IMR-90 (cell line): Measurements from ENCODE around the gene ERGIC1. TPM values are rescaled to one million over a fixed set of nuclear protein-coding genes. Genes with fewer than 3 reads are reported as not detected.

Experiments
- ATAC-seq: fragments of 200-7000 bp; cut with Tn5 transposase; 2 replicates; pipeline ENCODE4 v1.9.1; 2020; ENCODE audit warnings: low read depth, mild to moderate bottlenecking, moderate library complexity
- BruUV-seq: library from RNA; stranded (reverse); fragments of 400-500 nt; replicated peaks from 2 replicates; lab custom pipeline; 2021; lab: Mats Ljungman, UMichigan
- CTCF ChIA-PET: fragments of 300-600 bp; formaldehyde crosslinking; extraction: SDS; loops from one replicate; lab custom pipeline; 2021; ENCODE audit warnings: antibody characterized with exemption; lab: Yijun Ruan, JAX
- POLR2A ChIA-PET: fragments of 300-600 bp; sonication (Branson Sonifier 250); formaldehyde crosslinking; loops from one replicate; lab custom pipeline; 2022; ENCODE audit warnings: antibody characterized with exemption; ENCODE audit not compliant: unreplicated experiment; lab: Charles Lee
- DNase-seq: peaks from one replicate; pipeline ENCODE4 v3.0.0; 2013
- H2AFZ ChIP-seq: replicated peaks from 2 replicates; pipeline ENCODE3; 2013; ENCODE audit warnings: low read length, mild to moderate bottlenecking; ENCODE audit not compliant: poor library complexity
- H2AK5ac ChIP-seq: 2 replicates; pipeline ENCODE4 v1.6.1; 2013; ENCODE audit warnings: low read depth, low read length, inconsistent platforms
- H2AK9ac ChIP-seq: replicated peaks from 2 replicates; pipeline ENCODE3; 2013; ENCODE audit warnings: mild to moderate bottlenecking, low read depth, low read length, moderate library complexity; ENCODE audit not compliant: poor library complexity
- H2BK120ac ChIP-seq: 2 replicates; pipeline ENCODE4 v1.6.1; 2013; ENCODE audit warnings: low read depth, low read length, inconsistent platforms
- H2BK15ac ChIP-seq: 3 replicates; pipeline ENCODE4 v1.6.1; 2013; ENCODE audit warnings: low read depth, low read length, inconsistent platforms
- H2BK20ac ChIP-seq: 2 replicates; pipeline ENCODE4 v1.6.1; 2013; ENCODE audit warnings: low read depth, mild to moderate bottlenecking, inconsistent platforms, low read length, moderate library complexity
- H2BK5ac ChIP-seq: 2 replicates; pipeline ENCODE4 v1.6.1; 2013; ENCODE audit warnings: mild to moderate bottlenecking, low read depth, low read length, inconsistent platforms; ENCODE audit not compliant: poor library complexity, severe bottlenecking
- H3K14ac ChIP-seq: replicated peaks from 2 replicates; pipeline ENCODE4 v1.6.1; 2013; ENCODE audit warnings: low read depth, low read length, inconsistent platforms
- H3K18ac ChIP-seq: 2 replicates; pipeline ENCODE4 v1.6.1; 2013; ENCODE audit warnings: low read depth, low read length, control low read depth
- H3K23ac ChIP-seq: 2 replicates; pipeline ENCODE4 v1.6.1; 2013; ENCODE audit warnings: low read depth, low read length, inconsistent platforms
- H3K27ac ChIP-seq: 2 replicates; pipeline ENCODE4 v1.5.1; 2013; ENCODE audit warnings: mild to moderate bottlenecking, control low read depth, low read length; ENCODE audit not compliant: insufficient read depth
- H3K27me3 ChIP-seq: 2 replicates; pipeline ENCODE4 v1.6.1; 2013; ENCODE audit warnings: low read length; ENCODE audit not compliant: control insufficient read depth, insufficient read depth
- H3K36me3 ChIP-seq: 2 replicates; pipeline ENCODE4 v1.6.1; 2013; ENCODE audit warnings: low read length, mixed read lengths; ENCODE audit not compliant: control insufficient read depth, insufficient read depth
- H3K4ac ChIP-seq: 2 replicates; pipeline ENCODE4 v1.6.1; 2013; ENCODE audit warnings: low read depth, low read length, inconsistent platforms
- H3K4me1 ChIP-seq: 2 replicates; pipeline ENCODE4 v1.6.1; 2013; ENCODE audit warnings: low read length, mixed read lengths; ENCODE audit not compliant: control insufficient read depth, insufficient read depth
- H3K4me2 ChIP-seq: 2 replicates; pipeline ENCODE4 v1.6.1; 2013; ENCODE audit warnings: low read depth, mild to moderate bottlenecking, control low read depth, low read length, moderate library complexity
- H3K4me3 ChIP-seq: 2 replicates; pipeline ENCODE4 v1.5.1; 2013; ENCODE audit warnings: low read depth, mild to moderate bottlenecking, control low read depth, low read length, moderate library complexity; ENCODE audit not compliant: insufficient read depth
- H3K56ac ChIP-seq: 2 replicates; pipeline ENCODE4 v1.6.1; 2013; ENCODE audit warnings: low read length, inconsistent platforms; ENCODE audit not compliant: insufficient read depth; ENCODE audit errors: extremely low read depth
- H3K79me1 ChIP-seq, 2 experiments: 2 replicates each; pipeline ENCODE4 v1.6.1; 2013; ENCODE audit warnings: low read length in 2 of 2, inconsistent platforms in 1 of 2, low read depth in 1 of 2
- H3K9ac ChIP-seq: 2 replicates; pipeline ENCODE4 v1.6.1; 2013; ENCODE audit warnings: low read depth, low read length, control low read depth
- H3K9me1 ChIP-seq: 2 replicates; pipeline ENCODE4 v1.6.1; 2013; ENCODE audit warnings: low read length, inconsistent platforms; ENCODE audit not compliant: insufficient read depth
- H3K9me3 ChIP-seq: 2 replicates; pipeline ENCODE4 v1.6.1; 2013; ENCODE audit warnings: low read length; ENCODE audit not compliant: control insufficient read depth, insufficient read depth
- H4K20me1 ChIP-seq: 2 replicates; pipeline ENCODE4 v1.6.1; 2013; ENCODE audit warnings: low read length, inconsistent platforms; ENCODE audit not compliant: insufficient read depth
- H4K5ac ChIP-seq: 2 replicates; pipeline ENCODE4 v1.6.1; 2013; ENCODE audit warnings: mild to moderate bottlenecking, low read depth, low read length, control low read depth
- H4K8ac ChIP-seq, 2 experiments: 2 replicates each; pipeline ENCODE4 v1.6.1; 2013; ENCODE audit warnings: low read depth in 2 of 2, low read length in 2 of 2, control low read depth in 1 of 2, inconsistent platforms in 1 of 2
- H4K91ac ChIP-seq: 2 replicates; pipeline ENCODE4 v1.6.1; 2013; ENCODE audit warnings: low read depth, low read length, inconsistent platforms; ENCODE audit not compliant: insufficient read depth
- CEBPB ChIP-seq: IDR thresholded peaks from 2 replicates; pipeline ENCODE4 v1.6.1; 2012; ENCODE audit warnings: low read depth, low read length, improper control_type of control experiment
- CHD1 ChIP-seq: IDR thresholded peaks from 2 replicates; pipeline ENCODE4 v1.6.1; 2012; ENCODE audit warnings: low read depth, low read length, improper control_type of control experiment
- FOS ChIP-seq: fragments of 150-350 bp; IDR thresholded peaks from 2 replicates; pipeline ENCODE4 v1.6.1; 2016; ENCODE audit warnings: low read depth, low read length
- MAZ ChIP-seq: IDR thresholded peaks from 2 replicates; pipeline ENCODE4 v1.6.1; 2012; ENCODE audit warnings: low read depth, mild to moderate bottlenecking, low read length, improper control_type of control experiment, moderate library complexity, borderline replicate concordance
- NFE2L2 ChIP-seq: fragments of 150-350 bp; IDR thresholded peaks from 2 replicates; pipeline ENCODE4 v1.6.1; 2016; ENCODE audit warnings: low read depth, mild to moderate bottlenecking, low read length
- RAD21 ChIP-seq: IDR thresholded peaks from 2 replicates; pipeline ENCODE4 v1.6.1; 2012; ENCODE audit warnings: low read length, improper control_type of control experiment
- RCOR1 ChIP-seq: IDR thresholded peaks from 2 replicates; pipeline ENCODE4 v1.6.1; 2012; ENCODE audit warnings: mild to moderate bottlenecking, low read length, improper control_type of control experiment; ENCODE audit not compliant: insufficient replicate concordance
- RFX5 ChIP-seq: IDR thresholded peaks from 2 replicates; pipeline ENCODE4 v1.8.0; 2012; ENCODE audit warnings: low read depth, mild to moderate bottlenecking, low read length, moderate library complexity
- SMC3 ChIP-seq: fragments of 150-350 bp; IDR thresholded peaks from 2 replicates; pipeline ENCODE4 v1.6.1; 2016; ENCODE audit warnings: low read depth, mild to moderate bottlenecking, antibody characterized with exemption, low read length, moderate library complexity
- WGBS, 2 experiments: methylation state at CpG; one replicate each; pipeline versions ENCODE4 v1.1.5 to v1.1.7; 2013; ENCODE audit warnings: missing lambda C conversion rate in 2 of 2; ENCODE audit not compliant: insufficient read length in 1 of 2; ENCODE audit errors: extremely low coverage in 2 of 2; 5-methylcytosine and 5-hydroxymethylcytosine counted together
- dilution Hi-C: fragments of 300-500 bp; cut with HindIII; formaldehyde crosslinking; loops from one replicate; pipeline ENCODE4 v1.14.3; 2018; ENCODE audit warnings: low sequenced_read_pairs; ENCODE audit not compliant: unreplicated experiment
- in situ Hi-C: fragments of 300-500 bp; cut with MboI; formaldehyde crosslinking; loops from 3 replicates; pipeline ENCODE4 v1.14.3; 2019; ENCODE audit warnings: low sequenced_read_pairs, inconsistent platforms, mixed read lengths
- intact Hi-C: fragments of 100-400 bp; cut with micrococcal nuclease; formaldehyde crosslinking; loops from 2 replicates; pipeline ENCODE4 v1.10.0; 2022
- polyA plus RNA-seq, 3 experiments: library from polyadenylated mRNA; depleted of rRNA; stranded (reverse); fragments of >200 nt; gene quantifications; 2 replicates each; pipeline ENCODE4 v1.2.3, GENCODE V29; 2012; ENCODE audit warnings: low replicate concordance in 1 of 3
- total RNA-seq: library from RNA; depleted of rRNA; stranded (reverse); fragments of >200 nt; gene quantifications from 2 replicates; pipeline ENCODE4 v1.2.3, GENCODE V29; 2012
- TF ChIP-seq, protein P1 (sequence below): fragments of 150-350 bp; IDR thresholded peaks from 2 replicates; pipeline ENCODE4 v1.6.1; 2017; ENCODE audit warnings: mild to moderate bottlenecking, antibody characterized with exemption, low read length, low read depth
- TF ChIP-seq, protein P2 (sequence below): fragments of 150-350 bp; IDR thresholded peaks from 2 replicates; pipeline ENCODE4 v1.6.1; 2016; ENCODE audit warnings: low read depth, mild to moderate bottlenecking, low read length, moderate library complexity, borderline replicate concordance

ERGIC1 gene
- total and polyA plus RNA-seq, 2 of the 4 experiments (the other 2 are of a cell fraction): 134 to 192 TPM

DNA sequence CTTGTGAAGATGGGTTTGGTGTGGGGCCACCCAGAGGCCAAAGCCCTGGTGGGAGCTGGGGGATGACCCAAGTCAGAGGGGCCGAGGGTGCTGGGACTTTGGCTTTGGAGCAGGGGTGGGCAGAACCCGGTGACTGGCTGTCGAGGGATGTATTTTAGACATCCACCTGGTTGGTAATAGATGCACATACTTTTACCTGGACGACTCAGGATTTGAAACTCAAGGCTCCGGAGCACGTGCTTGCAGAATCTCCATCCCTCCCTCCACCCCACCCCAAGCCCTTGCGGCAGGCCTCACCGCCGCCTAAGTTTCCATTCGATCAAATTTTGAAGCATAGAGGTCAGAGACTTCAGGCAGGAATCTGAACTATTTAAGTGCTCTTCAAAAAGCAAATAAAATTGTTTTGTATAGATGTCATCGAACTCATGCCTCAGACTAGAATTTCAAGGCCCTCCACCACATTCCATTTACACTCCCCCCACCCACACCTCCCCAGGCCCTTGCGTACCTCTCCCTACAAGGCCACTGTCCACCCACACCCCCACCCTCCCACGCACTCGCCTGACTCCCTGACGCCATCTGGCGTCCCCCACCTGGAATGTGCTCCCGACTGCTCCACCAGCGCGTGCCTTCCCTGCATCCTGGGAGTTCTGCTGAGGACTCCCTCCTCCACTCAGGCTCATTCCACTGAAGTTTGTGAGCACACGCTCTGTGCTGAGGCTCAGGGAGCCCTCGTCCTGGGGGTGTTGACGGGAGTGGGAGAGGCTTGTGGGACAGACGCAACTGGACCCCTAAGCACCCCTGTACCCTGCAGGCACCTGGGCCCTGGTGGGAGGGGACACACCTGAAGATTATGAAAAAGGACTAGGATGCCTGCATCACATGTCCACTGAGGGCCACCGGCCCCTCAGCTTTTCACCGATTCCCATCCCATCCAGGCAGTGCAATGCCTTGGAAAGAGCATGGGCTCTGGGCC, 68.7 kb downstream of the ERGIC1 start:
- H2AK9ac ChIP-seq: peak overlapping the region; percentile 86
- H3K36me3 ChIP-seq: peaks cover 16% of the 10 kb centered on the region
- H4K8ac ChIP-seq: peak overlapping the region; percentile 93 to 96
- dilution Hi-C loops (no loop called here), in situ Hi-C loops (loop anchor here (10.0 kb wide), 1 partner anchor 128 kb away; the partner anchor contains the start of gene DUSP1), intact Hi-C loops (loop anchor here (1.0 to 10.0 kb wide), 6 partner anchors 34 to 188 kb away; no protein-coding TSS in a partner anchor)
- peaks cover 43 to 82% of the 10 kb centered on the region in 2 experiments; a peak in 3 of 4 replicates for H3K79me1 ChIP-seq
- H3K9ac ChIP-seq: peak overlapping the region; percentile 73
- peak overlapping the region; percentile 99 for H2BK5ac ChIP-seq
- peak overlapping the region; percentile 97 for H3K27ac ChIP-seq
- peak overlapping the region; percentile 97 for H2BK20ac ChIP-seq
- peak overlapping the region; percentile 98 for H3K4ac ChIP-seq
- peak; percentile 74 for ATAC-seq
- no TSS peak for BruUV-seq
- peak overlapping the region; percentile 98 for H4K91ac ChIP-seq
- peak overlapping the region; percentile 75 for H2AFZ ChIP-seq
- H3K23ac ChIP-seq: peak overlapping the region; percentile 98
- H2AK5ac ChIP-seq: peak overlapping the region; percentile 96
- H3K14ac ChIP-seq: peak overlapping the region; percentile 99
- no peaks in the 10 kb centered on the region for H3K9me3 ChIP-seq
- H3K27me3 ChIP-seq: no peaks in the 10 kb centered on the region
- ChIA-PET POLR2A (interaction anchor here (0.7 kb wide), 1 partner anchor 132 kb away, joined by 3 read pairs; the partner anchor contains the start of gene DUSP1), CTCF (interaction anchor here (1.3 kb wide), 1 partner anchor 186 kb away, joined by 5 read pairs; no protein-coding TSS in a partner anchor)
- H3K9me1 ChIP-seq: peaks cover 51% of the 10 kb centered on the region
- 73% methylated on average over 7 of the region's 25 CpGs; no CpG with 5 or more reads in 1 of the 2 experiments for WGBS, 2 experiments
- peak overlapping the region; percentile 93 for H4K5ac ChIP-seq
- peak; percentile 99 for DNase-seq
- peak overlapping the region; percentile 95; the same call in 2 of the 3 replicates for H2BK15ac ChIP-seq
- no peaks in the 10 kb centered on the region; the same call in 1 of the 2 replicates for H4K20me1 ChIP-seq
- peaks cover 55% of the 10 kb centered on the region for H3K4me1 ChIP-seq
- peak overlapping the region; percentile 98 for H2BK120ac ChIP-seq
- H3K4me3 ChIP-seq: no peak overlapping the region
- no peak overlapping the region for H3K4me2 ChIP-seq
- peak overlapping the region; percentile 97 for H3K56ac ChIP-seq
- peak overlapping the region; percentile 93 for H3K18ac ChIP-seq
- no peak for TF ChIP-seq RFX5
- peak; percentile 49 for TF ChIP-seq NFE2L2
- TF ChIP-seq RCOR1: no peak
- peak; percentile 81; the same call in 1 of the 2 replicates for TF ChIP-seq MAZ
- TF ChIP-seq, protein P1, sequence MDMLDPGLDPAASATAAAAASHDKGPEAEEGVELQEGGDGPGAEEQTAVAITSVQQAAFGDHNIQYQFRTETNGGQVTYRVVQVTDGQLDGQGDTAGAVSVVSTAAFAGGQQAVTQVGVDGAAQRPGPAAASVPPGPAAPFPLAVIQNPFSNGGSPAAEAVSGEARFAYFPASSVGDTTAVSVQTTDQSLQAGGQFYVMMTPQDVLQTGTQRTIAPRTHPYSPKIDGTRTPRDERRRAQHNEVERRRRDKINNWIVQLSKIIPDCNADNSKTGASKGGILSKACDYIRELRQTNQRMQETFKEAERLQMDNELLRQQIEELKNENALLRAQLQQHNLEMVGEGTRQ: peak; percentile 33; the same call in 1 of the 2 replicates
- TF ChIP-seq CEBPB: no peak
- peak; percentile 56; the same call in 1 of the 2 replicates for TF ChIP-seq FOS
- peak; percentile 54 for TF ChIP-seq RAD21
- TF ChIP-seq CHD1: 0 out of 2 replicates have a peak, but pooled peaks have one; percentile 19
- TF ChIP-seq, protein P2, sequence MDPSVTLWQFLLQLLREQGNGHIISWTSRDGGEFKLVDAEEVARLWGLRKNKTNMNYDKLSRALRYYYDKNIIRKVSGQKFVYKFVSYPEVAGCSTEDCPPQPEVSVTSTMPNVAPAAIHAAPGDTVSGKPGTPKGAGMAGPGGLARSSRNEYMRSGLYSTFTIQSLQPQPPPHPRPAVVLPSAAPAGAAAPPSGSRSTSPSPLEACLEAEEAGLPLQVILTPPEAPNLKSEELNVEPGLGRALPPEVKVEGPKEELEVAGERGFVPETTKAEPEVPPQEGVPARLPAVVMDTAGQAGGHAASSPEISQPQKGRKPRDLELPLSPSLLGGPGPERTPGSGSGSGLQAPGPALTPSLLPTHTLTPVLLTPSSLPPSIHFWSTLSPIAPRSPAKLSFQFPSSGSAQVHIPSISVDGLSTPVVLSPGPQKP: no peak
- TF ChIP-seq SMC3: peak; percentile 64
